Thoracic aorta (tissue), 2 donors: ENCODE measurements around the gene TPGS2. TPM values are rescaled to one million over a fixed set of nuclear protein-coding genes. Genes with fewer than 3 reads are reported as not detected.
A peak's percentile ranks its signal among the peaks of the same experiment; 100 is the strongest.
"Not testable (repeated sequence)": the region's sequence is repeated elsewhere in the genome, so short reads cannot be mapped to it uniquely, and the experiment has no call there.

Experiments
- ATAC-seq: fragments of 150-250 bp; one replicate; pipeline ENCODE4 v1.8.0; 2017; ENCODE audit warnings: low read depth; ENCODE audit not compliant: insufficient number of reproducible peaks, low FRiP score
- DNase-seq: peaks from one replicate; pipeline ENCODE4 v3.0.0-alpha.2; 2020; ENCODE audit warnings: low spot score
- H3K27ac ChIP-seq, 2 donors: fragments of 200-600 bp; sonication (generic); 1 replicate in 1 of 2; 2 replicates in 1 of 2; pipeline ENCODE4 v1.5.1; 2016; ENCODE audit warnings: mild to moderate bottlenecking in 2 of 2, moderate library complexity in 2 of 2
- H3K27me3 ChIP-seq: fragments of 200-600 bp; sonication (generic); replicated peaks from 2 replicates; pipeline ENCODE4 v1.6.0; 2016; ENCODE audit warnings: mild to moderate bottlenecking; ENCODE audit not compliant: insufficient read depth
- H3K36me3 ChIP-seq: fragments of 200-600 bp; sonication (generic); one replicate; pipeline ENCODE4 v1.5.1; 2016
- H3K4me1 ChIP-seq, 2 donors: fragments of 200-600 bp; sonication (generic); 1 replicate in 1 of 2; 2 replicates in 1 of 2; pipeline versions ENCODE4 v1.5.1 to v1.6.0; 2016; ENCODE audit warnings: low read depth in 2 of 2, mild to moderate bottlenecking in 1 of 2; ENCODE audit not compliant: control insufficient read depth in 1 of 2
- H3K4me3 ChIP-seq: fragments of 200-600 bp; sonication (generic); 2 replicates; pipeline ENCODE4 v1.5.1; 2016; ENCODE audit warnings: mild to moderate bottlenecking
- H3K9me3 ChIP-seq: fragments of 200-600 bp; sonication (generic); 2 replicates; pipeline ENCODE4 v1.5.1; 2016
- total RNA-seq, 2 donors: library from RNA; depleted of rRNA; stranded (reverse); fragments of >200 nt; gene quantifications; one replicate each; pipeline versions ENCODE4 v1.1.0 to v1.2.3, GENCODE V29; 2016
- TF ChIP-seq, protein P1 (sequence below): fragments of 200-600 bp; sonication (generic); IDR thresholded peaks from one replicate; pipeline ENCODE4 v1.5.1; 2019; ENCODE audit warnings: antibody characterized with exemption

TPGS2 gene, protein sequence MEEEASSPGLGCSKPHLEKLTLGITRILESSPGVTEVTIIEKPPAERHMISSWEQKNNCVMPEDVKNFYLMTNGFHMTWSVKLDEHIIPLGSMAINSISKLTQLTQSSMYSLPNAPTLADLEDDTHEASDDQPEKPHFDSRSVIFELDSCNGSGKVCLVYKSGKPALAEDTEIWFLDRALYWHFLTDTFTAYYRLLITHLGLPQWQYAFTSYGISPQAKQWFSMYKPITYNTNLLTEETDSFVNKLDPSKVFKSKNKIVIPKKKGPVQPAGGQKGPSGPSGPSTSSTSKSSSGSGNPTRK
- total RNA-seq: 100 to 1,000 TPM in 1 of 2 donors, 10 to 100 TPM in 1; 83.0 to 150 TPM

DNA sequence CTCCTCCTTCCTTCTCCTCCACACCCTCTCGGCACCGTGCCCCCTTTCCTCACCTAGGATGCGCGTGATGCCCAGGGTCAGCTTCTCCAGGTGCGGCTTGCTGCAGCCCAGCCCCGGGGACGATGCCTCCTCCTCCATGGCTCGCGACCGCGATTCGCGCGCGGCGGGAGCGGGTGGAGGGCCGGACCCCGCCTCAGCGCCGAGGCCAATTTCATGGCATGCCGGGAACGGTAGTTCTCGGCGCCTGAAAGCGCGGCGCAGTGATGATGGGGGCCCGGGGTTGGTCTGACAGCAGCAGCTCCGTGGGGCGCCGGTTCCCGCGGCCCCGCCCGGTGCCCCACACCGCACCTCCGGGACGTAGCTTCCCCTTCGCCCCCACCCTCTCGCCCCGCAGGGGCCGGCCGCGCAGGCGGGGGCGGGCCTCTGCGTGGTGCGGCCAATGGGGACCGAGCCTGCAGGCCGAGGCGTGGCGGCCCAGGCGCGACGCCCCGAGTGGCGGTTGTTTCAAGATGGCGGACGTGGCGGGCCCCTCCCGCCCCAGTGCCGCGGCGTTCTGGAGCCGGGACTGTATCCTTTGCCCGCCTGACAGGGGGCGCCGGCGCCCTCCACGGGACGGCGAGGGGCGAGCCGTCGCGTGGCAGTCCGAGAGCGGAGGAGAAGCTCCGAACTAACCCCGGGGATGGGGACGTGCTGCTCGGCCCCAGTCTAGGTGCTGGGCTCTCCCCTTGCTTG, at the start of gene TPGS2, which contains the start of gene KIAA1328:
Gene TPGS2 (minus strand): TSS at position 373 of the 732 bp plus-strand sequence. CDS start 235 bp downstream, at position 138.
Gene KIAA1328 (plus strand): TSS at position 498 of the 732 bp plus-strand sequence. CDS start 12 bp downstream, at position 510.
- ATAC-seq (peak; percentile 85), DNase-seq (peak; percentile 36)
- Histone ChIP-seq H3K4me1 (peaks cover 6 to 21% of the 10 kb centered on the region in 2 donors), H3K27me3 (no peaks in the 10 kb centered on the region), H3K4me3 (peak within 1 kb of the TSS; percentile 92), H3K9me3 (no peaks in the 10 kb centered on the region), H3K27ac (peak within 1 kb of the TSS; percentile 65 to 79), H3K36me3 (no peaks in the 10 kb centered on the region)
- TF ChIP-seq, protein P1, sequence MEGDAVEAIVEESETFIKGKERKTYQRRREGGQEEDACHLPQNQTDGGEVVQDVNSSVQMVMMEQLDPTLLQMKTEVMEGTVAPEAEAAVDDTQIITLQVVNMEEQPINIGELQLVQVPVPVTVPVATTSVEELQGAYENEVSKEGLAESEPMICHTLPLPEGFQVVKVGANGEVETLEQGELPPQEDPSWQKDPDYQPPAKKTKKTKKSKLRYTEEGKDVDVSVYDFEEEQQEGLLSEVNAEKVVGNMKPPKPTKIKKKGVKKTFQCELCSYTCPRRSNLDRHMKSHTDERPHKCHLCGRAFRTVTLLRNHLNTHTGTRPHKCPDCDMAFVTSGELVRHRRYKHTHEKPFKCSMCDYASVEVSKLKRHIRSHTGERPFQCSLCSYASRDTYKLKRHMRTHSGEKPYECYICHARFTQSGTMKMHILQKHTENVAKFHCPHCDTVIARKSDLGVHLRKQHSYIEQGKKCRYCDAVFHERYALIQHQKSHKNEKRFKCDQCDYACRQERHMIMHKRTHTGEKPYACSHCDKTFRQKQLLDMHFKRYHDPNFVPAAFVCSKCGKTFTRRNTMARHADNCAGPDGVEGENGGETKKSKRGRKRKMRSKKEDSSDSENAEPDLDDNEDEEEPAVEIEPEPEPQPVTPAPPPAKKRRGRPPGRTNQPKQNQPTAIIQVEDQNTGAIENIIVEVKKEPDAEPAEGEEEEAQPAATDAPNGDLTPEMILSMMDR: peak; percentile 41

DNA sequence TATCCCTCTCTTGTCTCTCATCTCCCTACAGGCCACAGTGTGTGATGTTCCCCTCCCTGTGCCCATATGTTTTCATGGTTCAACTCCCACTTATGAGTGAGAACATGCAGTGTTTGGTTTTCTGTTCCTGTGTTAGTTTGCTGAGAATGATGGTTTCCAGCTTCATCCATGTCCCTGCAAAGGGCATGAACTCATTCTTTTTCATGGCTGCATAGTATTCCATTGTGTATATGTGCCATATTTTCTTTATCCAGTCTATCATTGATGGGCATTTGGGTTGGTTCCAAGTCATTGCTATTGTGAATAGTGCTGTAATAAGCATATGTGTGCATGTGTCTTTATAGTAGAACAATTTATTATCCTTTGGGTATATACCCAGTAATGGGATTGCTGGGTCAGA, 45.0 kb upstream of the TPGS2 start:
- not testable (repeated sequence) for H3K27me3 ChIP-seq, H3K4me3 ChIP-seq, ATAC-seq, H3K4me1 ChIP-seq, DNase-seq, H3K27ac ChIP-seq, H3K36me3 ChIP-seq, H3K9me3 ChIP-seq

DNA sequence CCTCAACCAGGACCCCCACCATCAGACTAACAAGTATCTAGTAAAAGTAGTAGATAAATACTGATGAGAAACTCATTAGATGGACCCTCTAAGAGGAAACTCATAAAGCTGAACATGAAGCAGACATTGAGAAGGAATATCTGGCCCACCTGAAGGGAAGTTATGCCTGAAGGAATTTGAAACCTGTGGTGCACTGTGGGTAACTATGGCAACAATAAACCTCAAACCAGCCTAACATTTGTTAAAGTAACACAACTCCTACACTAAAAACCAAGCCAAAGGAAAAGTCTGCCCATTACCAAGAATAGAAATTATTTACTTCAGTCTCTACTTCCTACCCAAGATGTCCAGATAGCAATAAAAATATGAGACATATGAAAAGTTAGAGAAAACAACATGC, 43.5 kb upstream of the TPGS2 start:
- Histone ChIP-seq H3K4me1 (no peaks in the 10 kb centered on the region), H3K27ac (no peak overlapping the region), H3K4me3 (no peak overlapping the region), H3K27me3 (no peaks in the 10 kb centered on the region), H3K36me3 (no peaks in the 10 kb centered on the region), H3K9me3 (no peaks in the 10 kb centered on the region)
- ATAC-seq: no peak
- TF ChIP-seq, protein P1: no peak
- DNase-seq: no peak

DNA sequence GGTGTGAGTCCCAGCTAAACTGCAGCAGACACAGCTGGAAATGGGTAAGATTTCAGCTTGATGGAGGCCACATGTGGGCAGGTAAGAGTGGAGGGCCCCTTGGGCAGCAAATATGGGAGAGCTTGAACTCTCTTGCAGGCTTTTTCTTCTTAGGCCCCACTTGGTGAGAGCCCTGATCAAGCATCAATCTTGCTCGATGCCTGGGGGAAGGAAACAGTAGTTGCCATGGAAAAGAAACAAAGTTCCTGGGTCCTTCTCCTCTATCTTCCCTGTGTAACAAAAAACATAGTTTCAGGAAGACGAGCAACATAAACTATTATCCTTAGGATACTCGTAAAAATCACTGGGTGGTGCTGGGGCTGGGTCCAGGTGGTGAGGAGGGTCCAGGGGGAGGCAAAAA, 43.0 kb upstream of the TPGS2 start:
- no peaks in the 10 kb centered on the region for H3K4me1 ChIP-seq
- no peaks in the 10 kb centered on the region for H3K36me3 ChIP-seq
- ATAC-seq: no peak
- H3K9me3 ChIP-seq: no peaks in the 10 kb centered on the region
- no peak overlapping the region for H3K4me3 ChIP-seq
- TF ChIP-seq, protein P1: no peak
- H3K27ac ChIP-seq: no peak overlapping the region
- no peak for DNase-seq
- no peaks in the 10 kb centered on the region for H3K27me3 ChIP-seq

DNA sequence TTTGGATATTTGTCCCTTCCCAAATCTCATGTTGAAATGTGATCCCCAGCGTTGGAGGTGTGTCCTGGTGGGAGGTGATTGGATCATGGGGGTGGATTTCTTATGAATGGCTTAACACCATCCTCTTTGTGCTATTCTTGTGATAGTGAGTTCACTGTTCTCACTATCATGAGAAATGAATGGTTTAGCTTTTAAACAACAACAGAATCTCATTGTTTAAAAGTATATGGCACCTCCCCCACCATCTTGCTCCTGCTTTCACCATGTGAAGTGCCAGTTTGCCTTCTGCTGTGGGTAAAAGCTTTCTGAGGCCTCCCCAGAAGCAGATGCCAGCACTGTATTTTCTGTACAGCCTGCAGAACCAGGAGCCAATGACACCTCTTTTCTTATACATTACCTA, 38.3 kb upstream of the TPGS2 start:
- H3K36me3 ChIP-seq: no peaks in the 10 kb centered on the region
- no peak overlapping the region for H3K4me3 ChIP-seq
- H3K9me3 ChIP-seq: no peaks in the 10 kb centered on the region
- no peak for ATAC-seq
- H3K27me3 ChIP-seq: no peaks in the 10 kb centered on the region
- TF ChIP-seq, protein P1: no peak
- no peak overlapping the region for H3K27ac ChIP-seq
- H3K4me1 ChIP-seq: no peaks in the 10 kb centered on the region
- no peak for DNase-seq
